CD4-positive, alpha-beta memory T cell (primary cell): ENCODE results near the gene FAM9C. TPM values are rescaled to one million over a fixed set of nuclear protein-coding genes. Genes with fewer than 3 reads are reported as not detected.
A peak's percentile ranks its signal among the peaks of the same experiment; 100 is the strongest.

ENCODE experiments used
- CTCF ChIA-PET: fragments of 350-600 bp; sonication (Branson Sonifier 250); formaldehyde crosslinking; loops from one replicate; lab custom pipeline; 2021; ENCODE audit warnings: inconsistent platforms; ENCODE audit not compliant: partially characterized antibody; lab: Charles Lee
- POLR2A ChIA-PET: fragments of 350-600 bp; sonication (Branson Sonifier 250); formaldehyde crosslinking; loops from one replicate; lab custom pipeline; 2021; ENCODE audit not compliant: partially characterized antibody; lab: Charles Lee
- DNase-seq, 5 donors: peaks; one replicate each; pipeline versions ENCODE4 v3.0.0 to v3.0.0-alpha.2; 2020 to 2022; ENCODE audit warnings: mixed read lengths in 1 of 5
- H3K27ac ChIP-seq: one replicate; pipeline ENCODE4 v1.7.0; 2013; ENCODE audit warnings: low read depth, low read length
- H3K27me3 ChIP-seq: 2 replicates; pipeline ENCODE4 v1.7.0; 2013; ENCODE audit warnings: mild to moderate bottlenecking, low read length, moderate library complexity; ENCODE audit not compliant: insufficient read depth
- H3K36me3 ChIP-seq: 2 replicates; pipeline ENCODE4 v1.7.0; 2013; ENCODE audit warnings: mild to moderate bottlenecking, low read length, moderate library complexity; ENCODE audit not compliant: insufficient read depth
- H3K4me1 ChIP-seq: 2 replicates; pipeline ENCODE4 v1.7.0; 2013; ENCODE audit warnings: mild to moderate bottlenecking, low read length, moderate library complexity; ENCODE audit not compliant: insufficient read depth
- H3K4me3 ChIP-seq, 2 donors: one replicate each; pipeline ENCODE4 v1.7.0; 2013; ENCODE audit warnings: low read length in 2 of 2, mild to moderate bottlenecking in 1 of 2
- H3K9me3 ChIP-seq, 2 donors: one replicate each; pipeline ENCODE4 v1.7.0; 2013; ENCODE audit warnings: low read length in 2 of 2, control low read depth in 1 of 2; ENCODE audit not compliant: control insufficient read depth in 1 of 2
- H3K27ac Mint-ChIP-seq, 7 donors: one replicate each; pipeline ENCODE4 v1.8.0; 2020 to 2021; ENCODE audit warnings: mixed read lengths in 7 of 7, mild to moderate bottlenecking in 6 of 7, inconsistent platforms in 3 of 7, moderate library complexity in 3 of 7
- H3K27me3 Mint-ChIP-seq, 2 donors: one replicate each; pipeline ENCODE4 v1.8.0; 2020 to 2021; ENCODE audit warnings: mixed read lengths in 2 of 2
- H3K36me3 Mint-ChIP-seq, 2 donors: one replicate each; pipeline ENCODE4 v1.8.0; 2020 to 2021; ENCODE audit warnings: mixed read lengths in 2 of 2, inconsistent platforms in 1 of 2, mild to moderate bottlenecking in 1 of 2
- H3K4me1 Mint-ChIP-seq, 4 donors: one replicate each; pipeline ENCODE4 v1.8.0; 2020 to 2021; ENCODE audit warnings: mixed read lengths in 4 of 4, mild to moderate bottlenecking in 1 of 4
- H3K4me3 Mint-ChIP-seq, 8 donors: one replicate each; pipeline ENCODE4 v1.8.0; 2020 to 2021; ENCODE audit warnings: mixed read lengths in 8 of 8, mild to moderate bottlenecking in 7 of 8, moderate library complexity in 6 of 8, inconsistent platforms in 3 of 8
- H3K9me3 Mint-ChIP-seq, 8 donors: one replicate each; pipeline ENCODE4 v1.8.0; 2020 to 2021; ENCODE audit warnings: mixed read lengths in 8 of 8, mild to moderate bottlenecking in 5 of 8, inconsistent platforms in 3 of 8, moderate library complexity in 1 of 8
- intact Hi-C: fragments of 100-400 bp; cut with micrococcal nuclease; formaldehyde crosslinking; loops from one replicate; pipeline ENCODE4 v1.15.1; 2023
- polyA plus RNA-seq, 2 donors: library from polyadenylated mRNA; unstranded; fragments of 300-500 nt; fragmentation: Illumina TruSeq; gene quantifications; one replicate each; pipeline ENCODE4 v1.2.3, GENCODE V29; 2021
- total RNA-seq, 2 experiments: library from RNA; stranded (reverse); gene quantifications; one replicate each; pipeline ENCODE4 v1.2.3, GENCODE V29; 2021

The FAM9C gene
- total and polyA plus RNA-seq, 4 experiments from 2014 or later, result 0.34 TPM; not detected in 3

- no peaks in the 10 kb centered on the region for H3K27me3 ChIP-seq
- H3K27me3 Mint-ChIP-seq, result no peaks in the 10 kb centered on the region
- H3K36me3 Mint-ChIP-seq, result no peaks in the 10 kb centered on the region
- no peak overlapping the region for H3K4me3 ChIP-seq
- no peaks in the 10 kb centered on the region for H3K9me3 ChIP-seq
- peak overlapping the region; percentile 83 to 96 (median 92) for H3K27ac Mint-ChIP-seq
- peak overlapping the region; percentile 8 to 70 (median 58) for H3K4me3 Mint-ChIP-seq
- ChIA-PET POLR2A (interaction anchor here (1.0 to 8.7 kb wide), 11 partner anchors 10 to 93 kb away, joined by 3 to 426 read pairs (median 39); partner anchors contain the start of gene TMSB4X), CTCF (interaction anchor here (0.9 to 1.9 kb wide), 7 partner anchors 12 to 95 kb away, joined by 3 to 9 read pairs (median 4); no protein-coding TSS in a partner anchor)
- H3K27ac ChIP-seq, result peak overlapping the region; percentile 64
- H3K4me1 Mint-ChIP-seq, result peaks cover 37 to 78% (median 64%) of the 10 kb centered on the region in 4 donors
- peaks cover 0 to 1% (median 0%) of the 10 kb centered on the region in 8 donors for H3K9me3 Mint-ChIP-seq
- H3K36me3 ChIP-seq, result no peaks in the 10 kb centered on the region
- H3K4me1 ChIP-seq, result peaks cover 84% of the 10 kb centered on the region
- DNase-seq, result no peak
- intact Hi-C loops, result loop anchor here (2.0 kb wide), 1 partner anchor 15 kb away; no protein-coding TSS in a partner anchor
Observed at GRCh38 chrX:12997906-12998687, 46.3 kb downstream of the FAM9C start.

GRCh38 chrX:12996934-12997435, 47.4 kb downstream of the FAM9C start:
- H3K9me3 Mint-ChIP-seq, result peaks cover 0 to 1% (median 0%) of the 10 kb centered on the region in 8 donors
- H3K9me3 ChIP-seq, result no peaks in the 10 kb centered on the region
- no peaks in the 10 kb centered on the region for H3K27me3 Mint-ChIP-seq
- no peak for DNase-seq
- H3K4me3 ChIP-seq, result no peak overlapping the region
- H3K4me3 Mint-ChIP-seq, result peak overlapping the region in 1 of 8 donors; percentile 41
- intact Hi-C loops, result no loop called here
- H3K4me1 ChIP-seq, result peaks cover 76% of the 10 kb centered on the region
- H3K27ac ChIP-seq, result peak overlapping the region; percentile 64
- H3K27me3 ChIP-seq, result no peaks in the 10 kb centered on the region
- POLR2A ChIA-PET, result interaction anchor here (0.9 to 8.7 kb wide), 10 partner anchors 9 to 94 kb away, joined by 3 to 426 read pairs (median 28); partner anchors contain the start of gene TMSB4X
- no peaks in the 10 kb centered on the region for H3K36me3 Mint-ChIP-seq
- peak overlapping the region; percentile 83 to 96 (median 92) for H3K27ac Mint-ChIP-seq
- CTCF ChIA-PET, result interaction anchor here (1.4 to 1.9 kb wide), 2 partner anchors 11 to 94 kb away, joined by 4 to 9 read pairs; no protein-coding TSS in a partner anchor
- H3K4me1 Mint-ChIP-seq, result peaks cover 36 to 74% (median 60%) of the 10 kb centered on the region in 4 donors
- H3K36me3 ChIP-seq, result no peaks in the 10 kb centered on the region

DNA sequence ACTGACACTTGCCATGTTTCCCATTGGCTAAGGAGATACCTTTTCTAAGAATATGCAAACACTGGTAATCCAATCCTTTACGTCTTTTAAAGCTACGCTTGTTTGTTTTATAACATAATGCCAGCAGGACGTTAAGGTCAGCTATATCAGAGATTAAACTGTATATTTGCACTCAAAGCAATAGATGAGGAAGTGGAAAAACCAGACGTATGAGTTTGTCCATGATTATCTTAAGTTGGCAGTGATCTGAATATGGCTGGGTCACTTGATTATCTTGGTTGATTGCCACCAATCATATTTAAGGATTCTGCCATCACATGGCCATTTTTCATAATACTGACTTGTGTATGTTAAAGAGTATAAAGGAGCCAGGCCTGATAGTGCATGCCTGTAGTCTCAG, 50.1 kb downstream of the FAM9C start:
- Mint-ChIP-seq H3K4me1 (peaks cover 29 to 58% (median 41%) of the 10 kb centered on the region in 4 donors), H3K36me3 (no peaks in the 10 kb centered on the region), H3K27ac (peak overlapping the region in 2 of 7 donors; percentile 47 to 81), H3K4me3 (no peak overlapping the region), H3K9me3 (peaks cover 0 to 1% (median 0%) of the 10 kb centered on the region in 8 donors), H3K27me3 (no peaks in the 10 kb centered on the region)
- POLR2A ChIA-PET, result interaction anchor here (1.4 to 3.6 kb wide), 5 partner anchors 12 to 91 kb away, joined by 3 to 23 read pairs (median 6); no protein-coding TSS in a partner anchor
- Histone ChIP-seq H3K27ac (no peak overlapping the region), H3K9me3 (no peaks in the 10 kb centered on the region), H3K36me3 (no peaks in the 10 kb centered on the region), H3K4me1 (peaks cover 49% of the 10 kb centered on the region), H3K27me3 (no peaks in the 10 kb centered on the region), H3K4me3 (no peak overlapping the region)
- no peak for DNase-seq
- intact Hi-C loops, result no loop called here
- CTCF ChIA-PET, result no interaction called here

DNA sequence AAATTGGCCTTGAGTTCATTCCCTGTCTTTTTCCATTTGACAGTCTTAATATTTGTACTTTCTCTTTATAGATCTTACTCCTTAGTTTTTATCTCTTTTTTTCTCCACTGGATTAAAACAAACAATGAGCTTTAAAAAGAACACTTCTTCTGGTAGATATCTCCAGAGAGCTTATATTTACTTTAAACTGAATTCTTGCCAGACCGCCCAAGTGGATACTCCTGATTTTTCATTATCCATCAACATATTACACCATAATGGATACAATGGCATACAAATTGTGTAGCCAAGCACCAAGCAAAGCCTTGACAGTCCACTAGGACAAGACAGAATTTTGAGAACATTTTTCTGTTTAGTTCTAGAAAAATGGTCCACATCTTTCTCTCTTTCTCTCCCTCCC, 50.6 kb downstream of the FAM9C start:
- H3K27ac Mint-ChIP-seq, result peak overlapping the region in 1 of 7 donors; percentile 47
- Histone ChIP-seq H3K9me3 (no peaks in the 10 kb centered on the region), H3K27me3 (no peaks in the 10 kb centered on the region), H3K27ac (no peak overlapping the region), H3K4me1 (peaks cover 44% of the 10 kb centered on the region), H3K36me3 (no peaks in the 10 kb centered on the region), H3K4me3 (no peak overlapping the region)
- peaks cover 30 to 55% (median 40%) of the 10 kb centered on the region in 4 donors for H3K4me1 Mint-ChIP-seq
- POLR2A ChIA-PET, result interaction anchor here (1.1 to 3.6 kb wide), 8 partner anchors 12 to 91 kb away, joined by 3 to 23 read pairs (median 5); no protein-coding TSS in a partner anchor
- no peak for DNase-seq
- H3K9me3 Mint-ChIP-seq, result peaks cover 0 to 1% (median 0%) of the 10 kb centered on the region in 8 donors
- CTCF ChIA-PET, result interaction anchor here (2.2 kb wide), 1 partner anchor 47 kb away, joined by 8 read pairs; no protein-coding TSS in a partner anchor
- H3K36me3 Mint-ChIP-seq, result no peaks in the 10 kb centered on the region
- H3K27me3 Mint-ChIP-seq, result no peaks in the 10 kb centered on the region
- no peak overlapping the region for H3K4me3 Mint-ChIP-seq
- intact Hi-C loops, result no loop called here

- Histone ChIP-seq H3K36me3 (no peaks in the 10 kb centered on the region), H3K9me3 (no peaks in the 10 kb centered on the region), H3K27ac (no peak overlapping the region), H3K4me1 (peaks cover 36% of the 10 kb centered on the region), H3K4me3 (no peak overlapping the region), H3K27me3 (no peaks in the 10 kb centered on the region)
- peaks cover 0 to 1% (median 0%) of the 10 kb centered on the region in 8 donors for H3K9me3 Mint-ChIP-seq
- no peak for DNase-seq
- H3K4me3 Mint-ChIP-seq, result no peak overlapping the region
- ChIA-PET CTCF (interaction anchor here (1.3 to 2.2 kb wide), 2 partner anchors 46 to 495 kb away, joined by 3 to 8 read pairs; no protein-coding TSS in a partner anchor), POLR2A (interaction anchor here (0.9 to 3.6 kb wide), 10 partner anchors 12 to 95 kb away, joined by 3 to 23 read pairs (median 4); no protein-coding TSS in a partner anchor)
- intact Hi-C loops, result no loop called here
- H3K27me3 Mint-ChIP-seq, result no peaks in the 10 kb centered on the region
- peaks cover 20 to 44% (median 32%) of the 10 kb centered on the region in 4 donors for H3K4me1 Mint-ChIP-seq
- no peaks in the 10 kb centered on the region for H3K36me3 Mint-ChIP-seq
- H3K27ac Mint-ChIP-seq, result peak overlapping the region in 3 of 7 donors; percentile 27 to 55 (median 52)
Observed at GRCh38 chrX:12992544-12993118, 51.8 kb downstream of the FAM9C start.

GRCh38 chrX:12991575-12991974, 52.8 kb downstream of the FAM9C start:
- ChIA-PET POLR2A (interaction anchor here (1.1 to 3.6 kb wide), 3 partner anchors 9 to 13 kb away, joined by 3 to 23 read pairs (median 4); no protein-coding TSS in a partner anchor), CTCF (interaction anchor here (0.7 to 2.2 kb wide), 4 partner anchors 10 to 496 kb away, joined by 3 to 8 read pairs (median 3); no protein-coding TSS in a partner anchor)
- peaks cover 35% of the 10 kb centered on the region for H3K4me1 ChIP-seq
- Mint-ChIP-seq H3K36me3 (no peaks in the 10 kb centered on the region), H3K27ac (peak overlapping the region in 2 of 7 donors; percentile 9 to 66), H3K27me3 (no peaks in the 10 kb centered on the region), H3K4me3 (no peak overlapping the region), H3K4me1 (peaks cover 20 to 42% (median 30%) of the 10 kb centered on the region in 4 donors), H3K9me3 (peaks cover 0 to 1% (median 0%) of the 10 kb centered on the region in 8 donors)
- no peaks in the 10 kb centered on the region for H3K27me3 ChIP-seq
- no peak for DNase-seq
- H3K27ac ChIP-seq, result no peak overlapping the region
- H3K36me3 ChIP-seq, result no peaks in the 10 kb centered on the region
- H3K9me3 ChIP-seq, result no peaks in the 10 kb centered on the region
- no peak overlapping the region for H3K4me3 ChIP-seq
- intact Hi-C loops, result no loop called here
